Ureter (tissue), 1 donor: ENCODE results near the gene SCAMP3. TPM values are rescaled to one million over a fixed set of nuclear protein-coding genes. Genes with fewer than 3 reads are reported as not detected.
"Not testable (repeated sequence)": the region's sequence is repeated elsewhere in the genome, so short reads cannot be mapped to it uniquely, and the experiment has no call there.

Experiments
- DNase-seq: peaks from one replicate; pipeline ENCODE4 v3.0.0-alpha.2; 2020; ENCODE audit warnings: low spot score
- total RNA-seq: library from RNA; stranded (reverse); gene quantifications from one replicate; pipeline ENCODE4 v1.2.4, GENCODE V29; 2023
- donor health status: DM: yes; HTN: yes; CAD: no.

The SCAMP3 gene
- 62.6 TPM for total RNA-seq

DNA sequence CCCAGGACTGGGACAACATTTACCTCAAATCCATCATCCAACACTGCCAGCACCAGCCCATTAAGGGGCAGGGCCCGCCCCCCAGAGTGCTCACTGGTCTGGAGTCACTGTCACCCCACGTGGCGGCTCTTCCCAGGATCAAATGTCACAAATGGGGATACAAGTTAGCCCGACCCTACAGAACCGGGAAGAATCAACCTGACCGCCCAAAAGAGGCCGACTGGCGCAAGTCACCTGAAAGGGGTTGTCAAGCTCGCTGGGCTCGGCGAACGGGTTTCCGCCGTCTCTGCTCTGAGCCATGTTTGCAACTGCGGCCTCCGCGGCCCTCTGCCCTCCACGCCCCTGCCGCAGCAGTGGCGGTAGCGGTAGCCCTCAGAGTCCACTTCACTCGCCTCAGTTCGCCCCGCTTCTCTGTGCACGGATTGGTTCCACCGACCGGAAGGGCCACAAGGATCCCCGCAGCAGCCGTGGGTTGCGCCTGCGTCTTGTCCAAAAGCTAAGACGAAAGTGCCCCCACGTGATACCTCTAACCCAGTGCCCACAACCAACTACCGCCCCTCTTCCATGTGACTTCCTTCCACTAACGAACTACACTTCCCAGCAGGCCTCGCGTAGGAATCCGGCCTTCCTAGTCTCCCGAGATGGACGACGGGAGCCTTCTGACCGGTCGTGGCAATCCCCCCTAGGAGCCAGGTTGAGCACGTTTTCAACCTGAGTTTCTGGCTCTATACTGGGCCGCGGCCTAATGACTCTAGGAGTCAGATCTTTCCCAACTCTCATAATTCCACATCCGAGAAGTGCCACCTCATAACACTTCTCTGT is at the start of gene SCAMP3:
TSS of gene SCAMP3 (minus strand) at position 509 of the 822 bp plus-strand sequence. CDS start at position 300, 209 bp downstream.
- peak; percentile 97 for DNase-seq

DNA sequence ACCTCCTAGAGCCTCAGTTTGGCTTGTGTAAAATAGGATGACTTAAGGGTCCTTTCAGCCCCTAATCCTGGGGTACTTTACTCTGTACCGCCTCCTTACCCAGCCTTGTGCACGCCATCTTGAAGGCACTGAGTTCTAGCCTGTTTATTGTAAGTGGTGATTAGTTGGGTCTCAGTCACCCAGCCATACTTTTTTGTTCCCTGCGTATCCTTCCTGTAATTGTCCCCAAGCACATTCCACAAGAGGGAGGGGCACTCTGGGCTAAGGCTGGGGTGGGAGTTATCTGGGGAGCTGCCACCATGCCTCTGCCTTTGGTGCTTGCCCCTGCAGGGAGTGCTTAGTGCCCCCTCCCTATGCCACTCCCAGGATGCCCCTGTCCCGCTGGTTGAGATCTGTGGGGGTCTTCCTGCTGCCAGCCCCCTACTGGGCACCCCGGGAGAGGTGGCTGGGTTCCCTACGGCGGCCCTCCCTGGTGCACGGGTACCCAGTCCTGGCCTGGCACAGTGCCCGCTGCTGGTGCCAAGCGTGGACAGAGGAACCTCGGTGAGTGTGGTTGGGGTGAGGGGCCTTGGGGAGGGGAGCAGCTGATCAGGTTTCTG is 47.4 kb upstream of the SCAMP3 start:
- DNase-seq, result no peak

DNA sequence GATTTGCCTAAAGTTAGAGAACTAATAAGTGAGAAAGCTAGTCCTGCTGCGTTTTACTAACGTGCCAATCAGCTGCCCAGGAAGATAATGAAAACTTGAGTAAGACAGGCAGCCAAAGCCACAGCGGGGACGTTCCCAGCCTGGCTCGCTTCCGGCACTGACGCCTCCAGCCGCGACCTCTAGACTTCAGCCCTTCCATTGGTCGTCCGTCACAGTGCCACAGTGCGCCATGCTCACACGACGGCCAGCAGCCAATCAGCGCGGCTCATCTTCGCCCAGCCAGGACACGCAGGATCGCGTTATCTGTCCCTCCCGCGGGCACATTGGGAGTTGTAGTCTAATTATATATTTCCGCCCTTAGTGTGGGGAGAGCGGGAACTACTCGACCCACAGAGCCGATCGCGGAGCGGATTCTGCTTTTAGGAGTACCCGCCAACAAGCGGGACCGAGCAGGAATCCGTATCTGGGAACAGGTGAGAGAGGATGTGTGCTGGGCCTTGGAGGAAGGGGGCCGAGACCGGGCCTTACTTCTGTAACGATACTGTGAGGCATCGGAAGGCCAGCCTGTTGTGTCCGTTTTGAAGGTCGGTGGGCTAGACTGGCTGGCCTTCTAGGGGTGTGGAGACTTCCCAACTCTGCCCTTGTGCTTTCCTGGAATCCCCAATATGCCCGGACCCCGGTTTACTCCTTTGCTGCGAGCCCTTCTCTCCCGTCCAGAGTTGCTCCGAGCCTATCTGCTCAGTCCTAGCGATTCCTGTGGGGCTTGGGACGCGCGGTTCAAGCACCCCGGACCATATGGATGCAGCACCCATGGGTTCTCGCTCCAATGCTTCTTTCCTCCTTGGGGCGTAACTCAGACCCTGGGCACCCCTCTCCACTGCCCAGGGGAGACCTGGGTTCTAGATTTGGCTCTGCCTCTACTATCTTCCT is 46.6 kb upstream of the SCAMP3 start, which contains the start of gene FDPS:
TSS of gene FDPS (plus strand) at position 374 of the 930 bp plus-strand sequence. CDS start 924 bp downstream, outside the sequence.
- DNase-seq, result peak; percentile 99

DNA sequence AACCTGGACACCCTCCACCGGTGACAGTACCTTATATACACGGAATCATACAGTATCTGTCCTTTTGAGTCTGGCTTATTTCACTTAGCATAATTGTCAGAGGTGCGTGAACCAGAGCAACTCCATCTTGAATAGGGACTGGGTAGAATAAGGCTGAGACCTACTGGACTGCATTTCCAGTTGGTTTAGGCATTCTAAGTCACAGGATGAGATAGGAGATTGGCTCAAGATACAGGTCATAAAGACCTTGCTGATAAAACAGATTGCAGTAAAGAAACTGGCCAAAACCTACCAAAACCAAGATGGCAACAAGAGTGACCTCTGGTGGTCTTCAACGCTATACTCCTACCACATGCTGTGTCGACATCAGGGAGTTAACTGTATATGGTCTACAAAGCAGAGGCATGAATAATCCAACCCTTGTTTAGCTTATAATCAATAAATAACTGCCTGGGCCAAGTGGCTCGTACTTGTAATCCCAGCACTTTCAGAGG is 45.1 kb upstream of the SCAMP3 start:
- no peak for DNase-seq

DNA sequence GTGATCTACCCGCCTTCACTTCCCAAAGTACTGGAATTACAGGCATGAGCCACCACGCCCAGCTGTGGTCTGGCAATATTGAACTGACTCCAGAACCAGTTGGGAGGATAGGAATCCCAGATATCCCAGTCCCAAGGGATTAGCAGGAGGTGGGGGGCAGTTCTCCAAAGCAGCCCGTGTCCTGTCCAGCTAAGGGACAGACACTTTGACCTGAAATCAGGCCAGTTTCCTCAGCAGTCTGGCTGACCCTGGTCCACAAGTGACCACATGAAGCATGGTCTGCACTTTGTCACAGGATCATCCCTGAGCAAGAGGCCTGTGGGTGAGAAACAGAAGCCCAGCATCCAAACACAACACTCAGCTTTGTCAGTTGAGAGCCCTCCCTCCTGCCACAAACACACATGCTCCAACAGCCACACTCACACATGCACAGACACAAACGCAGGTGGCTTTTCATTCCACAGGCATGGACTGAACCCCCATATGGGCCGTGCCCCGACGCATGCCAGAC is 43.8 kb upstream of the SCAMP3 start:
- DNase-seq, result no peak

DNA sequence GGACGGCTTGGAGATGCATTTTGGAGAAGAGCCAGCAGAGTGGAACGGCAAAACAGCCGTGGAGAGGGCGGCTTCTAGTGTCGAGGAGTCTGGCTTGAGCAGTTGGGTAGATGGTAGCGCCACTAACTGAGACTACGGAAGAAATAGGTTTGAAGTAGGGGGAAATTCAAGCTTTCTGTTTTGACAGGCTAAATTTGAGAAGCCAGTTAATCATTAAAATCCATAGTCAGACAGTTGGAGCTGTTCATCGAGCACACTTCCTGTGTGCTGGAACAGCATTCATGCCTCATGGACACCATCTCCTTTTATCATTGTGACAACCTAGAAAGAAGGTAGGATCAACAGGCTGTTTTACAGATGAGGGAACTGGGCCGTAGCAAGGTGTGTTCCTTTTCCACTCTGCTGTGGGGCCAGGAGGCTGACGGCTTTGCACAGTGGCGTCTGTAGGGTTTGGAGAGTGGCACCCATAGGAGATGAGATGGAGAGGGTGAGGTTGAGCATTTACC is 42.5 kb upstream of the SCAMP3 start:
- no peak for DNase-seq

DNA sequence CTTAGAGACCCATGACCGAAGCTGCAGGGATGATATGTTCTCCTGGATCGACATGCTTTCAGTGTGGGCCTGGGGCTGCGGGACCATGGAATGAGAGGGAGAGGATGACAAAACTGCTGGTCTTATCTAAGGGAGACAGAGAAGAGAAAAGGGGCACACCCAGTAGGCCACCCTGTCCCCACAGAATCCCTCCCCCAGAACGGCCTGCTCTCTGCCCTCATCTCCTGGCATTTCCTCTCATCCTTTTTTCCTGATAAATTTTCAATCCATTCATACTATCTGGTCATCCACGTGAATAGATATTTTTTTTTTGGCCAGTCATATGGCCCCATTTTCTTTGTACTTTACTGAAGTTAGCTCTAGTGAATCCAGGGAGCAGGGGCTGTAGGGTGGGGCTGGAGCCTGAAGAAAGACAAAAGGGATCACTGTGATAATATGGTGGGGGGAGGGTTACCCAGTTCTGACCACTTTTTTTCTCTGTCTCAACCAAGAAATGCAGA is 39.2 kb upstream of the SCAMP3 start, which contains the start of gene PKLR:
TSS of gene PKLR (minus strand) at position 97 of the 500 bp plus-strand sequence. CDS start at position 54, 43 bp downstream.
- no peak for DNase-seq

DNA sequence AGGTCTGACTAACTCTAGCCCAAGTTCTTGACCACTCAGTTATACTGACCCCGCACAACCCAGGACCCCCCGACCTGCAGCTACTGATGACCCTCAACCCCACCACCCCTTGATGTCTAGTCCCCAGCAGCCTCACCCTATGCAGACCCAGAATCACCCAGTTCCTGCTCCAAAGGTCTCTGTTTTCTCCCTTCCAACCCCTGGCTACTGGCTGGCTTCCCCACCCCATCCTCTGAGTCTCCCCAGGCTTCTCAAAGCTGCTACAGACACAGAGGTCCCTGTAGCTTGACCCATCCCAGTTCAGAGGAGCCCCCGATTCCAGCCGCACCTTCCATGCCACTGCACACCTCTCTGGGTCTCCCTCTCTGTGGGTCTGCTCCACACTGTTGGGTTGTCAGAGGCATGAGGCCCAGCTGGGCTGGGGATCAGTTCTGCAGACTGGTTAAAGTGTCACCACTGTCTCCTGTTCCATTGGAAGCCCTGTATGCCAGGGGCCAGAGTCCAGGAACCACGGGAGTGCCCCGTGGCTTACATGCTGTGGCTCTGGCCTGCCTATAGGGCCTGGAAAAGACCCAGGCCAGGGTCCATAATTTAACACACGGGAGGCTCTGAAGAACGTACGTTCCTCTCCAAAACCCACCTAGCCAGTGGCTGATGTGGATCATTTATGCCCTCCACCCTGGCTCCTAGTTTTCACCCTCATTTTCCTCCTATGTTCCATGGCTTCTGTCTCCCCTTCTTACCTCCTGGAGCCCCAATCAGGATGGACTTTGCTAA is 38.6 kb upstream of the SCAMP3 start:
- DNase-seq, result no peak

DNA sequence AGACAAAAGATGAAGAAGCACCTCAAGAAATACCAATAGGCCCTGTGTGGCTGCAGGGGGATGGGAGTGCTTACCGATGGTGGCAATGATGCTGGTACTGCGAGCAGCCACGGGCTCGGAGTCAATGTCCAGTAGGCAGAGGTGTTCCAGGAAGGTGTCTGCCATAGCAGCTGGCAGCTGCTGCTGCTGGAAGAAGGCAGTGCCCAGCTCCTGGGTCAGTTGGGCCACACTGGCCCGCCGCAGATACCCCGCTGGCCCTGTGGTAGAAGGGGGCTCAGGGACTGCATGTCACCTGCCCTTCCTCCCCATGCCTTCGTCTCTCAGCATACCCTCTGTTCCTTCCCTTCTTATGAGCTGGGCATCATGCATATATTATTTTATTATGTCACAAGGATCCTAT is 37.9 kb upstream of the SCAMP3 start:
- no peak for DNase-seq

DNA sequence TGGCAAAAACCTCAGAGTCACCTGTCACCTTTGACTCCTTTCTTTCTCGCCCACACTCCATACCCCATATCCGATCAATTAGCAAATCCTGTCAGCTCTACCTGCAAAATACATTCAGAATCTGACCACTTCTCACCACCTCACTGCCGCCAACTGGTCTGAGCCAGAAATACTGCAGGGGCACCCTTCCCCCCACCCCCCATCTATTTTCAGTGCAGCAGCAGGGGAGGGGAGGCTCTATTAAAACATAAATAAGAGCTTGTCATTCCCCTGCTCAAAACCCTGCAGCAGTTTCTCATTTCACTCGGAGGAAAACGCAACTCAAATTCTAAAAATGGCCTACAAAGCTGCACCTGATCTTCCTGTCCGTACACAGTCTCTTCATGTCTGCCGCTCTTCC is 35.2 kb upstream of the SCAMP3 start:
- no peak for DNase-seq

DNA sequence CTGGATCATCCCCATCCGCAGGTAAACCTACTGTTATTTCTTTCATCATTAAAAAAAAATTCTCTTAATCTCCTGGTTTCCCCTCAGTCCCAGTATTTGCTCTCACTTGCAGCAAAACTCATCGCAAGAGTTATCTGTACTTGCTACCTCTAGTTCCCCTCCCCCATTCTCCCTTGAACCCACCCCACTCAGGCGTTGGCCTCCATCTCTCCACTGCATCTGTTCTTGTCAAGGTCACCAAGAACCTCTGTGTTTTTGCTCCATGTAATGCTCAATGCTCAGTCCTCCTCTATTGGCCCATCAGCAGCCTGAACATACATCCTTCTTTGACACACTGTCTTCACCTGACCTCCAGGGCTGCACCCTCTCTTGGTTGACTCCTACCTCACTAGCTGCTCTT is 34.5 kb upstream of the SCAMP3 start:
- DNase-seq, result no peak

DNA sequence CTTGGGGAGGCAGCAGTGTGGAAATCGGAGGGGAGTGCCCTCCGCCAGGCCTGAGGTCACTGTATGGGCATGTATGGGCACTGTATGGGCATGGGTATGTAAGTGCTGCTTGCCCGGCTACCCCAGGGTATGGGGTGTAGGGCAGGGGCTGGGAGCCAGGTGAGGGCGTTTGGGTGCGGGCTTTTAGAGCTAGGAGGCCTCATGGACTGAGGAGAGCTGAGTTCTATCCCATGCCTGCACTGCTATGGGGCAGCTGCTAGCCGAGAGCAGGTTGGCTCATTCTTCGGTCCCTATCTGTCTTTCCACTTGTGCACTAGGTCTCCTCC is 33.7 kb upstream of the SCAMP3 start:
- DNase-seq, result no peak

DNA sequence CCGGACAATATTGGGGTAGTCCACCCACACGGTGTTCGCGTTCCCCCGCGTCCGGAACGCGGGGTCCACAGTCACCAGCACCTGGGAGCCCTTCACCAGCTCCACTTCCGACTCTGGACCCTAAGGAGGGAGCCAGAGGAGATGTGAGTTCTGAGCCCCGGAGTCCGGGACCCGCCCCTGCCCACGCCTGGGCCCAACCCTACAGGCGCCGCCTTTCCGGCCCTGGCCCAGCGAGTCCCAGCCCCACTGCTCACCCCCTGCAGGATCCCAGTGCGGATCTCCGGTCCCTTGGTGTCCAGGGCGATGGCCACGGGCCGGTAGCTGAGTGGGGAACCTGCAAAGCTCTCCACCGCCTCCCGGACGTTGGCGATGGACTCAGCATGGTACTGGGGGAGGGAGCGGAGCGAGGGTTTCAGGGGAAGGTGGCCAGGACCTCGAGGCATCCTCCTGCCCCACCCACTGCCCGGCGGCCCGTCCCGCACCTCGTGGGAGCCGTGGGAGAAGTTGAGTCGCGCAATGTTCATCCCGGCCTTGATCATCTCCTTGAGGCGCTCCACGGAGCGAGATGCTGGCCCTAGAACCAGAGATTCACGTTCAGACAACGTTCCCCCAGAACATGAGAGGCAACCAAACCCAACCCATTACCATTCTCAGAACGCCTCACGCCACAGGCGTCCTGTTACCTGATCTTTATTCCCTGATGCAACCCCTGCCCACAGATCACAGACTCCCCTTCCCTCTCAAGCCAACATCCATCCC is 33.2 kb upstream of the SCAMP3 start:
- no peak for DNase-seq

DNA sequence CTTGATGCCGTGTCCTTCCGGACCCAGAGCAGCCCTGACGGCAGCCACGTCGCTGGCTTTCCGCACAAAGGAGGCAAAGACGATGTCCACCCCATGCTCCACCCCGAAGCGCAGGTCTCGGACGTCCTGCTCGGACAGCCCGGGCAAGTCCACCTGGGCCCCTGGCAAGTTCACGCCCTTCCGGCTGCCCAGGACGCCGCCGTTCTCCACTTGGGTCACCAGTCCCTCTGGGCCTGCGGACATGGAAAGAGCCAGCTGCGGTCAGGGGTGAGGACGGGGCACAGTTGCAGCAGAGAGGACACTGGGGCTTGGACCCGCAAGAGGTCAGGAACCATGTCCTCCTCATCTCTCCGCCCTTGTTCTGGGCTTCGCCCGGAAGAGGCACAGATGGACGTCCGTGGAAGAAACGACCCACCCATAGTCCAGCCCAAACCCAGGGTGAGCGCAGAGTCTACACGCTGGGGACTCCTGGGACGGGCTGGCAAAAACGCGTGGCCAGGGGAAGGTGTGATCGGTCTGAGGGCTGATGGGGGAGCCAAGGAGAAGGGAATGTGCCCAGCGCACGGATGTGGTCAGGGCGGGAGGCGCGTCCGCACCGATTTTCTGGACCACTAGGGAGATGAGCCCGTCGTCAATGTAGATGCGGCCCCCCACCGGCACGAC is 32.5 kb upstream of the SCAMP3 start:
- no peak for DNase-seq

DNA sequence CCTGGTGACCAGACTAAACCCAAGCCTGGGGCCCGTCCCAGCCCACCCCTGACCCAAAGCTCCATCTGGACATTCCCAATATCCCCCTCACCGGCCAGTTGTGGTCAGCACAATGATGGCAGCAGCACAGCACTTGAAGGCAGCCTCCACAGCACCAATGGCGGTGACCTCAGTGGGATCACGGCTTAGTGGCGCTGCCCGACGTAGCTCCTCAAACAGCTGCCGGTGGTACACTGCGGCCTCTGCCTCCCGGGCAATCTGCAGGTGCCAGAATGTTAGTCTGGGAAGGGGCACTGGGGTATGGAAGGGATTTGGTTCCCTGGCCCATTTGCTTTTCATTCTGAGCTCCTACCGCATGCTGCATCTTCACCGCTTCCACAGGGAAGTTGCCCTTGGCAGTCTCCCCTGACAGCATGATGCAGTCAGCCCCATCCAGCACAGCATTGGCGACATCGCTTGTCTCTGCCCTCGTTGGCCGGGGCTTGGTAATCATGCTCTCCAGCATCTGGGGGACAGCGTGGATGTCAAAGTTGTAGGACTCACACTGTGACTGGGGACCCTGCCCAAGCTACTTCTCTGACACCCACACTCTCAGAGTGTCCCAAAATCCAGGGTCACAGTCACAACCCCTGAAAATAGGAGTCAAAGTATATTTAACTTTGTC is 31.1 kb upstream of the SCAMP3 start:
- DNase-seq, result no peak

DNA sequence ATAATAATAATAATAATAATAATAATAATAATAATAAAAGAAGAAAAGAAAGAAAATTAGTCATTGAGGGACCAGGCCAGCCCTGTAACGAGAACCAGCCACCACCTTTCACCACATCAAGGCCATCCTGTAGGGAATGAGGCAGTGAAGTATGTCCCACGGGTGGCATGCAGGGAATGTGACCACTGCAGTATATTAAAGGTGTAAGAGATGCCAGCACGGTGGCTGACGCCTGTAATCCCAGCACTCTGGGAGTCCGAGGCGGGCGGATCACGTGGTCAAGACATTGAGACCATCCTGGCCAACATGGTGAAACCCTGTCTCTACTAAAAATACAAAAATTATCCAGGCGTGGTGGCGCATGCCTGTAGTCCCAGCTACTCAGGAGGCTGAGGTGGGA is 28.8 kb upstream of the SCAMP3 start:
- DNase-seq, result not testable (repeated sequence)

DNA sequence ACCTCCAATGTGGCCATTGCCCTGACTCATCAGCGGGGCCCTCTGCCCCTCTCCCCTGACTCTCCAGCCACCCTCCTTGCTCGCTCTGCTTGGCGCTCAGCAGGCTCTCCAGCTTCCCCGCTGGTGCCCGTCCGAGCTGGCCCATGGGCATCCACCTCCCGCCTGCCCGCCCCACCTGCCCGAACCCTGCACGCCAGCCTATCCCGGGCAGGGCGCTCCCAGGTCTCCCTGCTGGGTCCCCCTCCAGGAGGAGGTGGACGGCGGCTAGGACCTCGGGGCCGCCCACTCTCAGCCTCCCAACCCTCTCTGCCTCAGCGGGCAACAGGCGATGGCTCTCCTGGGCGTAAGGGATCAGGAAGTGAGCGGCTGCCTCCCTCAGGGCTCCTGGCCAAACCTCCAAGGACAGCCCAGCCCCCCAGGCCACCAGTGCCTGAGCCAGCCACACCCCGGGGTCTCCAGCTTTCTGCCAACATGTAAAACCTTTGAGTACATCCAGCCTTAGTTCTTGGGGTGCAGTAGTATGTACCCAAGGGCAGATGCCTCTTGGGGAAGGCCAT is 25.9 kb upstream of the SCAMP3 start:
- DNase-seq, result no peak

DNA sequence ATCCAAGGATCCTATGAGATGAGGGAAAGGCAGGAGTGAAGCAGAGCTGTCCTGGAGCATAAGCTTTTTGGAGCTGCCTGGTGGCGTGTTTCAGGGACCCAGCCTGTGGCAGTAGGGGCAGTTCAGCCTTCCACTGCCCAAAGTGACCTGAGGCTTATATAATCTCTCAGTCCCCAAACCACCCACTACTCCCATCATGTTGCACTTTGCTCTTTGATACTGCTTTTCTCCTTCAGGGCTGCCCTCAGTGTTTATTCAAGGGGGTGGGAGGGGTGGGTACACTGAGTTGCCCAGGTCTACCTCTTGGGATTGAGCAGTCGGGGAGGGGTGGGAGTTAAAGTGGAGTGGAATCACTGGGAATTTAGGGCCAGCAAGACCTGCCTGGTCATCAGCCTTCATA is 24.4 kb upstream of the SCAMP3 start:
- DNase-seq, result no peak
